Kidney epithelial cell (primary cell): Measurements from ENCODE around the gene CACNA2D1. TPM values are rescaled to one million over a fixed set of nuclear protein-coding genes. Genes with fewer than 3 reads are reported as not detected.

Source experiments
- DNase-seq: peaks from one replicate; pipeline ENCODE4 v3.0.0-alpha.2; 2010; ENCODE audit warnings: low read depth
- H3K27me3 ChIP-seq: 2 replicates; pipeline ENCODE4 v1.6.0; 2011; ENCODE audit warnings: low read length; ENCODE audit not compliant: control insufficient read depth, insufficient read depth
- H3K36me3 ChIP-seq: 2 replicates; pipeline ENCODE4 v1.5.1; 2011; ENCODE audit warnings: low read length; ENCODE audit not compliant: control insufficient read depth, insufficient read depth
- H3K4me3 ChIP-seq: 2 replicates; pipeline ENCODE4 v1.5.1; 2011; ENCODE audit warnings: low read depth, mild to moderate bottlenecking, control low read depth, low read length
- total RNA-seq: library from RNA; depleted of rRNA; stranded (reverse); fragments of >200 nt; gene quantifications from 2 replicates; pipeline ENCODE4 v1.2.3, GENCODE V29; 2015
- TF ChIP-seq, protein P1 (sequence below): IDR thresholded peaks from 2 replicates; pipeline ENCODE4 v1.5.1; 2011; ENCODE audit warnings: mild to moderate bottlenecking, moderate library complexity, low read length, control low read depth, inconsistent platforms; ENCODE audit not compliant: insufficient read depth, poor library complexity, severe bottlenecking

Gene CACNA2D1
- total RNA-seq, 1 donor from 2014 or later: 5.9 TPM

DNA sequence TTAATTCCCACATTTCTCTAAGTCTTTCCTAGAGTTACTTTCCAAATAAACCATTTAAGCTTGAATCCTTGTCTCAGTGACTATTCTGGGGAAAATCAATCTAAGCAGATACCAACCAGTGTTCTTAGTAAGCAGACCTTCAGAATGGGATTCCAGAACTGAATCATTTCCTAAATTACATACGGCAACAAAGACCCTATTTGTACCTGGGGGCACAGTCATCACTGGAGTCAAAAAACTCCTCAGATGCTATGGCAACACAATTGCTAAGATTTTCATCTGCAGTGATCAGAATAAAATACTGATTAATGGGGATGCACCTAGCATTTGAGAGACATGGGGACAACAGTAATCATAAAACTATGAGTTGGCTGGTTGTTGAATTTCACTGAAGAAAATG is 389.0 kb downstream of the CACNA2D1 start:
- H3K27me3 ChIP-seq: no peaks in the 10 kb centered on the region
- no peaks in the 10 kb centered on the region for H3K36me3 ChIP-seq
- DNase-seq: no peak
- no peak overlapping the region for H3K4me3 ChIP-seq
- TF ChIP-seq, protein P1, sequence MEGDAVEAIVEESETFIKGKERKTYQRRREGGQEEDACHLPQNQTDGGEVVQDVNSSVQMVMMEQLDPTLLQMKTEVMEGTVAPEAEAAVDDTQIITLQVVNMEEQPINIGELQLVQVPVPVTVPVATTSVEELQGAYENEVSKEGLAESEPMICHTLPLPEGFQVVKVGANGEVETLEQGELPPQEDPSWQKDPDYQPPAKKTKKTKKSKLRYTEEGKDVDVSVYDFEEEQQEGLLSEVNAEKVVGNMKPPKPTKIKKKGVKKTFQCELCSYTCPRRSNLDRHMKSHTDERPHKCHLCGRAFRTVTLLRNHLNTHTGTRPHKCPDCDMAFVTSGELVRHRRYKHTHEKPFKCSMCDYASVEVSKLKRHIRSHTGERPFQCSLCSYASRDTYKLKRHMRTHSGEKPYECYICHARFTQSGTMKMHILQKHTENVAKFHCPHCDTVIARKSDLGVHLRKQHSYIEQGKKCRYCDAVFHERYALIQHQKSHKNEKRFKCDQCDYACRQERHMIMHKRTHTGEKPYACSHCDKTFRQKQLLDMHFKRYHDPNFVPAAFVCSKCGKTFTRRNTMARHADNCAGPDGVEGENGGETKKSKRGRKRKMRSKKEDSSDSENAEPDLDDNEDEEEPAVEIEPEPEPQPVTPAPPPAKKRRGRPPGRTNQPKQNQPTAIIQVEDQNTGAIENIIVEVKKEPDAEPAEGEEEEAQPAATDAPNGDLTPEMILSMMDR: no peak

DNA sequence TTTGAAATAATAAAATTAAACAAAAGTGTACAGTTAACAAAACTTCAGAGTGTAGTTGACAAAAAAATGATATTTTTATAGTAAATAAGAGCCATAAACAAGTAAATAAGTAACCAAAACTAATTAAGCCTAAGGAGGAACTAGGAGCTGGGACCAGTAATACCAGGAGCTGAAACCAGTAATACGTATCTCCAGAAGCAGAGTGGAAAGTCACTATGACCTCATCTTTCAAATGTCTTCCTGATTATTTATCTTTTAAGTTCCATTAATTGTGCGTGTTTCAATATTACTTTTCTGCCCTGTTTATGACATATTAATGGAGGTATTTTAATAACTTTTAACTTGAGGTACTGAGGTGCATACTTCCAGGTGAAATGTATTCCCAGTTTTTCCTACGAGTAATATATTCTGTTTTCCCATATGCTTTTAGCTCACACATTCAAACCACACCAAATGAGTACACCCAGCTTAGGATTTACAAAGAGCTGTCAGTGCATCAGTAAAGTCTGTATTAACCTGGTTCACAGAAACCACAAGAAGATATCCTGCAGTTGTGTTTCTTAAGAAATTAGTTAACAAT is 390.0 kb downstream of the CACNA2D1 start:
- Histone ChIP-seq H3K27me3 (no peaks in the 10 kb centered on the region), H3K4me3 (no peak overlapping the region), H3K36me3 (no peaks in the 10 kb centered on the region)
- TF ChIP-seq, protein P1: no peak
- no peak for DNase-seq

DNA sequence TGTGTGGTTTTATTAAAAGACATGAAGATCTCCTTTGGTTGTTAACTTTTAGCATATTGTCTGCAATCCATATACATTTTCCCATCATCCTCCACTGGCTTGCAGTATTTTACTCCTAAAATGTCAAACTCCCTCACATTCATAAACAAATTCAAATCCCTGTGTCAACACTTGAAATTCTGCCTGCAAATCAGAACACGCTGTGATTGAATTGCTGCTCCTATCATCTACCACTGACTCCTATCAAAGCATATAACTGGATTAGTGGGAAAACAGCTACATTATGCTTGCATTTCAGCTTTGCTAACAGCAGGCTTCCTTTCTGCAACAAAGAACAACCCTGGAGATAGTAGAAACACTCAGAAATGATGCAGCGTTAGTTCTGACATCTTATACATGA is 392.0 kb downstream of the CACNA2D1 start:
- H3K36me3 ChIP-seq: no peaks in the 10 kb centered on the region

DNA sequence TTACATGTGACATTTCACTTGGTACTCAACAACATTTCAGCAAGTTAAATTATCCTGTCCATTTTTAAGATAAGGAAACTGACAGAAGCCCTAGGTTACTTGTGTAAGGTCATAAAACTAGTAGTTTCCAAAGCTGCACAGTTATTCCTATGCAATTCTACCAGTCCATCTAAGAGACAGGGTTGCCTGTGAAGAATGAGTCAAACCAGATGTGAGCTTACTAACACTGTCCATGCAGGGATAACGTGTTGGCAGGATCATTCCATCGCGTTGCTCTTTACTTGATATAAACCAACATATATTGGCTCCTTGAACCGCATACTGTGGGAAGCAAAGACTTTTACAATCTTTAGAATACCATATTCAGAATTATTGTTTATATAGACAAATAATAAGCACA is 392.8 kb downstream of the CACNA2D1 start:
- H3K27me3 ChIP-seq: no peaks in the 10 kb centered on the region
- TF ChIP-seq, protein P1: no peak
- no peaks in the 10 kb centered on the region for H3K36me3 ChIP-seq
- no peak for DNase-seq
- no peak overlapping the region for H3K4me3 ChIP-seq

More for the DNA sequence above, 392.0 kb downstream of the CACNA2D1 start:
- no peak overlapping the region for H3K4me3 ChIP-seq
- H3K27me3 ChIP-seq: no peaks in the 10 kb centered on the region
- TF ChIP-seq, protein P1: no peak
- DNase-seq: no peak

DNA sequence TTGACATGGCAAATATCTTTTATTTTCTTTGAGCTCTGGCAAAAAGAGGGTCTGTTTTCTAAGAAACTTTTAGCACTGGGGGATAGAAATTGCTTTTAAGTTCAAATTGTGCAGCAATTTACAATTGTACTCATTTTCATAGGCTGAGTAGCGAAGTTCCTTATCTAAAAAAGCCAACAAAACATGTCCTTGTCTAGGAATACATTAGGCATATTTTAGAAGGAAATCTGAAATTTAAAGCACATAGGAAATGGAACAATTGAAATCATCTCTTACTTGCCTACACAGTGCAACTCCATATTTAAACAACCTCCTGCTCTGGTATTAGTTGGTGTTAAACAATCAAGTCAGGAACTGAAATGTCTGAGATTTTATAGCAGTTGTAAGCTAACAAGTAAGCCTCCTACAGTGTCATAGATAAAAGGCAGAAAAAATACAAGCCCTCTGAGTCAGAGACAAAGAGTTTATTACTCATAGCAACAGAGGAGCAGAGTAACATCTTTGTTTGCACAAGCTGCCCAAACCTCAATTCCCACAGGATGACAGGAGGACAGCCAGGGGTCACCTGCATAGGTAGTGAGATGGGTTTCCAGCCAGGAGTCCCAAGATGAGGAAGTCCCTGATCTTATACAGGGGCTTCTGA is 393.6 kb downstream of the CACNA2D1 start:
- TF ChIP-seq, protein P1: no peak
- Histone ChIP-seq H3K4me3 (no peak overlapping the region), H3K36me3 (no peaks in the 10 kb centered on the region), H3K27me3 (no peaks in the 10 kb centered on the region)
- peak; percentile 83 for DNase-seq

DNA sequence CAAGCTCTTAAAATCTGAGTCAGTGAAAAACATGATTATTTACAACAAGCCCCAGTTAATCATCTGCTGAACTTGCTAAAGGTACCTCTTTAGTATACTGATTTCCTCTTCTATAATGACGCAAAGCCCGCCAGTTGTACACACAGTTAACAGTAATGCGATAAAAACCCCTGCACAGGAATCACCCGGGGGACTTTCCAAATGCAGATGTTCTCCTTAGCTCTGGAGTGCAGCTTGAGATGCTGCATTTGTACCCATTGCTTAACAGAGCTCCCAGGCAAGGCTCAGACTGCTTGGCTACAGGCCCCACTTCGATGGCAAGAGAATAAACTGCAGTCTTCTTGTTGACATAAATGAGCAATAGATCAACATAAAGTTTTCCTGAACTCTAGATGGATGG is 394.1 kb downstream of the CACNA2D1 start:
- Histone ChIP-seq H3K4me3 (no peak overlapping the region), H3K27me3 (no peaks in the 10 kb centered on the region), H3K36me3 (no peaks in the 10 kb centered on the region)
- DNase-seq: no peak
- TF ChIP-seq, protein P1: no peak
